Fibroblast of mammary gland (primary cell): ENCODE results near the gene CFAP20.

Source experiments
- DNase-seq: peaks from one replicate; pipeline ENCODE4 v3.0.0-alpha.2; 2010; ENCODE audit warnings: low read depth
- H3K4me3 ChIP-seq: 2 replicates; pipeline ENCODE4 v1.5.1; 2011; ENCODE audit warnings: low read depth, mild to moderate bottlenecking, low read length, moderate library complexity; ENCODE audit not compliant: control insufficient read depth
- CTCF ChIP-seq: conservative IDR thresholded peaks from 2 replicates; pipeline ENCODE4 v1.5.1; 2011; ENCODE audit warnings: low read depth, low read length, inconsistent platforms; ENCODE audit not compliant: control insufficient read depth, insufficient read depth

The CFAP20 gene

GRCh38 chr16:58129097-58129936, at the start of gene CFAP20:
CFAP20 (minus strand) TSS chr16:58129381; CDS start chr16:58129115, 266 bp downstream.
- DNase-seq, result peak; percentile 100
- no peak for TF ChIP-seq CTCF
- H3K4me3 ChIP-seq, result peak within 1 kb of the TSS; percentile 90

DNA sequence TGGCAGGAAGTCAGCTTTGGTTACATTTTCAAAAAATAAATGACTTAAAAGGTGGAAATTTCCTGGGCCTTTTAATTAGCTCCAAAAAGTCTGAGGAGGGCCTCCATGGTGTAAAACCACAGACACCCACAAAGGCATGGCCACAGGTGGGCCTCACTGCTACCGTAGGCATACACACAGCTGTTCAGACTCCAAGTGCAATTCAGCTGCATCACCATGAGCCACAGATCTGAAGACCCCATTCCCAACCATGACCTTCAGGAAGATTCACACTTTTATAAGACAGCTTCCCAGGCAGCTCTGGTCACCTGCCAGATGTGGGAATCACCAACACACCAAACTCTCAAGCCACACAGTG, 48.2 kb upstream of the CFAP20 start:
- no peak for DNase-seq

DNA sequence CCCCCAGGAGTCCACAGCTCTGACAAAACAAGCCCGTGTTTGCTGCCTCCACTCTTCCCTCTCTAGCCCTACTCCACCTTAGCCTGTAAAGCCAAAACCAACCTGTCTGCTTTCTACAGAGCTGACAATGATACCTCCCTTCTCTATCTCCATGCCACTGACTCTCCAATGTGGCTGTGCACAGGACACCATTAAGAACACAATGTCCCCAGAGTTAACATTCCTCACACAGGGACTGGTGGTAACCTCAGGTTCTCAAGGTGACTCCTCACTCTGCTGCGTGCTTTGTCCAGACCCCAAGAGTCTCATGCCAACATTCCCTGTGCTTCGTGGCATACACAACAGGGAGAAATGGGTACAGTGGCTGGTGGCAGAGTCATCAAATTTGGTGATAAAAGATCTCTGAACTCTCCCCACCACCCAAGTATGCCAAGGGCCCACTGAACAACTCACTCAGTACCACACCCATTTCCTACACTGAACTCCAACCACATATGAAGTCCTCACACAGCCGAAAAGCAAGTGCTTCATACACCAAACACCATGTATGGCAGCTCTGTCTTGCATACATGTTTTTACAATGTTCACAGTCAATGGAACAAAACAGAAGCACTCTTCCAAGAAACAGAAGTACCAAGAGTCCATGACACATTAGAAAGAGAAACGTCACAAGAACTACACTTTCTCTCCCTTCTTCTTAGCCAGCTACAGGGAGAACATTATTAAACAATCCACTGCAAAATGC, 47.6 kb upstream of the CFAP20 start:
- DNase-seq, result no peak
- H3K4me3 ChIP-seq, result no peak overlapping the region
- no peak for TF ChIP-seq CTCF

More for the DNA sequence above, 48.2 kb upstream of the CFAP20 start:
- TF ChIP-seq CTCF, result no peak
- no peak overlapping the region for H3K4me3 ChIP-seq

- no peak for DNase-seq
- H3K4me3 ChIP-seq, result no peak overlapping the region
- TF ChIP-seq CTCF, result no peak
These were observed 41.0 kb upstream of the CFAP20 start for GRCh38 chr16:58170223-58170622.

DNA sequence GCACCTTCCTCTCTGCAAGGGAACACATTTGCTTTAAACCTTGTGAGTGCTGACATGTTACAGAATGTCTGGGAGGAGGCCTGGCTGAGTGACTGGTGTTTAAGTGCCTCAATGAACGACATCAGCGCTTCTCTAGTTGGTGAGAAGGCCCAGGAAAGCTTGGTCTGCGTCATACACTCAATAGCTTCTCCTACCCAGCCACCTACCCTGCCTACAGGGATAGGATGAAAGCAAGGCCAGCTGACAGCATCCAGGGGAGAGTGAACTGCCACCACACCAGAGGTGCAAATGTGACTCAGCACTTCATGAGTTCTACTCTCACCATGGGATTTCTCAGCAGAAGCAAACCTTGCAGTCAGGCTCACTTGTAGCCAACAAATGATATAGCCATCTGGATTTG, 31.7 kb upstream of the CFAP20 start:
- TF ChIP-seq CTCF, result no peak
- no peak overlapping the region for H3K4me3 ChIP-seq
- no peak for DNase-seq

DNA sequence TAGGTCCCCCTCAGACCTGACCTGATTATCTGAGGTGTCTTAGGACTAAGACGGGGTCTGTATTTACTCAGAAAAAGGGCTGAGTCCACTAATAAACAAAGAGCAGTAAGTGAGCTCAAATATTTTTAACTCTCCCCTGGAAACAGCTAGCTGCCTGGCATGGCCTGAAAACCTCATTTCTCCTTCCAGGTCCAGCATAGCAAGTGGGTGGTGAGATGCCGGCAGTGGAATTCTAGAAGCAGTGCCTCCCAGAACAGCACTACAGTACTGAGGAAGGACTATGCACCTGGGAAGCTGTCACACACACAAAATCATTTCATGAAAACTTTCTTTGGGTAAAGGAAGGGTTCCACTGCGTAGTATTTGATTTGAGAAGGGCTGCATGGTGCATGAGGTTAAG, 29.5 kb upstream of the CFAP20 start:
- no peak for DNase-seq
- no peak for TF ChIP-seq CTCF
- no peak overlapping the region for H3K4me3 ChIP-seq
